Superior temporal gyrus (tissue), 1 donor: ENCODE measurements around the gene PCDHB11.
"Not testable (repeated sequence)": the region's sequence is repeated elsewhere in the genome, so short reads cannot be mapped to it uniquely, and the experiment has no call there.

Source experiments
- DNase-seq: peaks from one replicate; pipeline ENCODE4 v3.0.0-alpha.2; 2016; ENCODE audit errors: extremely low spot score

PCDHB11 gene

DNA sequence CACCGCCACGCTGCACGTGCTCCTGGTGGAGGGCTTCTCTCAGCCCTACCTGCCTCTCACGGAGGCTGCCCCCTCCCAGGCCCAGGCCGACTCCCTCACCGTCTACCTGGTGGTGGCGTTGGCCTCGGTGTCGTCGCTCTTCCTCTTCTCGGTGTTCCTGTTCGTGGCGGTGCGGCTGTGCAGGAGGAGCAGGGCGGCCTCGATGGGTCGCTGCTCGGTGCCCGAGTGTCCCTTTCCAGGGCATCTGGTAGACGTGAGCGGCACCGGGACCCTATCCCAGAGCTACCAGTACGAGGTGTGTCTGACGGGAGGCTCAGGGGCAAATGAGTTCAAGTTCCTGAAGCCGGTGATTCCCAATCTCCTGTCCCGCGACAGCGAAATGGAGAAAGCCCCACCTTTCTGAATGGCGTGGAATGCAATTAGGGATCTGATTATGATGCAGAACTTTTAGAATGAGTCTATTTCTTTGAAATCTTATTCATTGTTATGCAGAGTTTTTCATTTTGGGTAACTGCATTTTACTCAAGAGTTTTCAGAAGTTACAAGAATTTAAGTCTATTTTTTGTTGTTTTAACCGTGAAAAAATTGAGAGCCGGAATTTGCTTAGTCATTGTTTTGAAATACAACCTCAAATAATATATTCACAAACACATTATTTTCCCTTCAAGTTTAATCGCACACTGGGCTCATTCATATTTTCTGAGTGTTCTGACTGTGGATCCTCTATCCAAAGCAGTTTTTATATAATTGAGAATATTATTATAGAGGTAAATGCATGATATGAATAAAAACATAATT lies 37.3 kb downstream of the PCDHB11 start:
- no peak for DNase-seq

- DNase-seq: no peak
These were observed 42.1 kb downstream of the PCDHB11 start for GRCh38 chr5:141241496-141241895.

GRCh38 chr5:141245250-141245717 lies 45.9 kb downstream of the PCDHB11 start, which contains the start of gene PCDHB15:
PCDHB15 (plus strand) TSS chr5:141245395; CDS start chr5:141245579, 184 bp downstream.
- peak; percentile 63 for DNase-seq

- DNase-seq: not testable (repeated sequence)
These were observed 47.5 kb downstream of the PCDHB11 start for GRCh38 chr5:141246971-141247370.

GRCh38 chr5:141247434-141247833 lies 48.0 kb downstream of the PCDHB11 start:
- DNase-seq: not testable (repeated sequence)

DNA sequence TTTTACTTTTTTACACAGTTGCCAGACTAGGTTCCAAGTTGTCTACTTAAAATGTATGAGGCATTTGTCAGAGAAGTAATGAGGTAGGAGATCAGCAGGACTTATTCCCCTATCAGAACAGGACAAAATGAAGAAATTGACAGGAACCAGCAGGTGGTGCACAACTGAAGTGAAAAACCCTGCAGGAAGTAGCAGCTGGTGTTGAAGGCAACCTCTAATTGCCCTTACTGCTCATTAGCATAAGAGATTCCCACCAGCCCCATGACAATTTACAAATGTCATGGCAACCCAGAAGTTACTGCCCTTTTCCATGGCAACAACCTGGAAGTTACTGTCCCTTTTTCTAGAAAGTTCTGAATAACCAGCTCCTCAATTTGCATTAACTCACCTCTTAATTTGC lies 51.1 kb downstream of the PCDHB11 start:
- DNase-seq: no peak
